Endodermal cell (in vitro differentiated cells): ENCODE data around the gene GJA8. TPM values are rescaled to one million over a fixed set of nuclear protein-coding genes. Genes with fewer than 3 reads are reported as not detected.

Source experiments
- DNase-seq: peaks from one replicate; pipeline ENCODE4 v3.0.0-alpha.2; 2017
- H3K27ac ChIP-seq: 2 replicates; pipeline ENCODE4 v1.5.1; 2013; ENCODE audit warnings: mild to moderate bottlenecking, low read depth, low read length, moderate library complexity
- H3K27me3 ChIP-seq: 2 replicates; pipeline ENCODE4 v1.6.1; 2013; ENCODE audit warnings: mild to moderate bottlenecking, low read length, moderate library complexity; ENCODE audit not compliant: insufficient read depth, control insufficient read depth, poor library complexity, severe bottlenecking
- H3K36me3 ChIP-seq: 2 replicates; pipeline ENCODE4 v1.7.0; 2013; ENCODE audit warnings: mild to moderate bottlenecking, low read length, moderate library complexity; ENCODE audit not compliant: control insufficient read depth, insufficient read depth
- H3K4me1 ChIP-seq: one replicate; pipeline ENCODE4 v1.7.0; 2013; ENCODE audit warnings: low read length; ENCODE audit not compliant: control insufficient read depth, insufficient read depth
- H3K4me3 ChIP-seq: 2 replicates; pipeline ENCODE4 v1.5.1; 2013; ENCODE audit warnings: mild to moderate bottlenecking, low read length, moderate library complexity
- H3K9ac ChIP-seq: 2 replicates; pipeline ENCODE4 v1.6.1; 2013; ENCODE audit warnings: mild to moderate bottlenecking, low read length, moderate library complexity; ENCODE audit not compliant: poor library complexity, severe bottlenecking; ENCODE audit errors: extremely low read depth
- H3K9me3 ChIP-seq: 2 replicates; pipeline ENCODE4 v1.6.1; 2013; ENCODE audit warnings: mild to moderate bottlenecking, low read length, moderate library complexity; ENCODE audit not compliant: control insufficient read depth
- H3K27ac Mint-ChIP-seq: 2 replicates; pipeline ENCODE4 v1.8.0; 2020; ENCODE audit warnings: mixed read lengths
- H3K27me3 Mint-ChIP-seq: 2 replicates; pipeline ENCODE4 v1.8.0; 2021; ENCODE audit warnings: mild to moderate bottlenecking, mixed read lengths; ENCODE audit not compliant: insufficient read depth
- H3K36me3 Mint-ChIP-seq: 2 replicates; pipeline ENCODE4 v1.8.0; 2020; ENCODE audit warnings: low read depth, mixed read lengths
- H3K4me1 Mint-ChIP-seq: 2 replicates; pipeline ENCODE4 v1.8.0; 2020; ENCODE audit warnings: mixed read lengths
- H3K4me3 Mint-ChIP-seq: 2 replicates; pipeline ENCODE4 v1.8.0; 2020; ENCODE audit warnings: mild to moderate bottlenecking, moderate library complexity, mixed read lengths
- H3K9me3 Mint-ChIP-seq: 2 replicates; pipeline ENCODE4 v1.8.0; 2020; ENCODE audit warnings: mild to moderate bottlenecking, mixed read lengths
- CTCF ChIP-seq: fragments of 200-600 bp; sonication (generic); conservative IDR thresholded peaks from 2 replicates; pipeline ENCODE4 v1.5.0; 2021; ENCODE audit warnings: antibody characterized with exemption, mild to moderate bottlenecking
- WGBS, 2 experiments: methylation state at CpG; one replicate each; pipeline versions ENCODE4 v1.1.5 to v1.1.7; 2013; ENCODE audit warnings: missing lambda C conversion rate in 2 of 2, mixed read lengths in 1 of 2; ENCODE audit not compliant: insufficient coverage in 1 of 2, insufficient read length in 1 of 2; 5-methylcytosine and 5-hydroxymethylcytosine counted together
- total RNA-seq, 2 donors: library from RNA; stranded (reverse); fragmentation: NEBNext Ultra II Directional in 1 of 2; extraction: Animal tissue kit (Norgen Biotek cat#: 25700) in 1 of 2; gene quantifications; 2 replicates in 1 of 2; 3 replicates in 1 of 2; pipeline ENCODE4 v1.2.1, GENCODE V29; 2021

The GJA8 gene
- total RNA-seq, 2 donors from 2014 or later, result not detected

- H3K4me3 ChIP-seq, result no peak overlapping the region
- no peak overlapping the region for H3K4me3 Mint-ChIP-seq
- no peak overlapping the region for H3K27ac Mint-ChIP-seq
- no peaks in the 10 kb centered on the region for H3K9me3 ChIP-seq
- H3K27me3 ChIP-seq, result peaks cover 17% of the 10 kb centered on the region
- no peaks in the 10 kb centered on the region for H3K36me3 Mint-ChIP-seq
- no peak overlapping the region for H3K27ac ChIP-seq
- no peak overlapping the region for H3K9ac ChIP-seq
- TF ChIP-seq CTCF, result peak; percentile 97
- 15 to 27% methylated on average over 1 of the region's 1 CpG for WGBS, 2 experiments
- DNase-seq, result peak; percentile 65
- no peaks in the 10 kb centered on the region for H3K9me3 Mint-ChIP-seq
- no peaks in the 10 kb centered on the region for H3K4me1 ChIP-seq
- no peaks in the 10 kb centered on the region for H3K36me3 ChIP-seq
- peaks cover 10% of the 10 kb centered on the region for H3K4me1 Mint-ChIP-seq
- H3K27me3 Mint-ChIP-seq, result peaks cover 18% of the 10 kb centered on the region
Observed at GRCh38 chr1:147892731-147893214, 9.8 kb upstream of the GJA8 start.

GRCh38 chr1:147895123-147895522 is 7.5 kb upstream of the GJA8 start:
- peaks cover 6% of the 10 kb centered on the region for H3K4me1 Mint-ChIP-seq
- H3K9me3 Mint-ChIP-seq, result no peaks in the 10 kb centered on the region
- TF ChIP-seq CTCF, result no peak
- no peaks in the 10 kb centered on the region for H3K4me1 ChIP-seq
- no peak overlapping the region for H3K4me3 ChIP-seq
- H3K27me3 ChIP-seq, result peaks cover 17% of the 10 kb centered on the region
- no peak overlapping the region for H3K27ac Mint-ChIP-seq
- H3K36me3 Mint-ChIP-seq, result no peaks in the 10 kb centered on the region
- WGBS, 2 experiments, result 84 to 100% methylated on average over 1 to 2 of the region's 4 CpGs
- no peak overlapping the region for H3K27ac ChIP-seq
- H3K27me3 Mint-ChIP-seq, result peaks cover 15% of the 10 kb centered on the region
- no peak overlapping the region for H3K4me3 Mint-ChIP-seq
- H3K36me3 ChIP-seq, result no peaks in the 10 kb centered on the region
- no peak for DNase-seq
- H3K9me3 ChIP-seq, result no peaks in the 10 kb centered on the region
- no peak overlapping the region for H3K9ac ChIP-seq

- H3K4me1 ChIP-seq, result no peaks in the 10 kb centered on the region
- no peak overlapping the region for H3K9ac ChIP-seq
- 88 to 90% methylated on average over 2 to 8 of the region's 8 CpGs for WGBS, 2 experiments
- peaks cover under 1% of the 10 kb centered on the region for H3K27me3 ChIP-seq
- no peaks in the 10 kb centered on the region for H3K9me3 Mint-ChIP-seq
- H3K9me3 ChIP-seq, result no peaks in the 10 kb centered on the region
- H3K4me1 Mint-ChIP-seq, result peaks cover 4% of the 10 kb centered on the region
- H3K27me3 Mint-ChIP-seq, result no peaks in the 10 kb centered on the region
- no peak for TF ChIP-seq CTCF
- H3K36me3 ChIP-seq, result no peaks in the 10 kb centered on the region
- no peak overlapping the region for H3K4me3 Mint-ChIP-seq
- H3K27ac Mint-ChIP-seq, result no peak overlapping the region
- no peak overlapping the region for H3K27ac ChIP-seq
- no peak overlapping the region for H3K4me3 ChIP-seq
- no peak for DNase-seq
- no peaks in the 10 kb centered on the region for H3K36me3 Mint-ChIP-seq
Observed at GRCh38 chr1:147897029-147897752, 5.4 kb upstream of the GJA8 start.
